HT-29 (cell line): ENCODE data around the gene NEXN. TPM values are rescaled to one million over a fixed set of nuclear protein-coding genes. Genes with fewer than 3 reads are reported as not detected.

Experiments
- total RNA-seq: library from RNA; depleted of rRNA; stranded (reverse); fragments of >200 nt; shearing (Covaris generic); gene quantifications from 2 replicates; pipeline ENCODE4 v1.2.3, GENCODE V29; 2014; rRNA removed

The NEXN gene
- total RNA-seq, 1 experiment from 2014 or later: not detected

Other genes starting within 250 kb of the NEXN start
- gene ZZZ3, start 206.0 kb upstream of the NEXN start, total RNA-seq: 36.4 and 39.0 TPM in 2 replicates
- 20.2 and 23.2 TPM in 2 replicates for gene USP33, start 128.8 kb upstream of the NEXN start, total RNA-seq
- gene MIGA1, start 109.0 kb upstream of the NEXN start, total RNA-seq: 2.0 and 2.1 TPM in 2 replicates
- 130 and 145 TPM in 2 replicates for gene FUBP1, start 90.4 kb downstream of the NEXN start, total RNA-seq
- gene DNAJB4, start 116.3 kb downstream of the NEXN start, total RNA-seq: 4.2 and 7.9 TPM in 2 replicates
- gene GIPC2, start 157.3 kb downstream of the NEXN start, total RNA-seq: 13.4 and 15.4 TPM in 2 replicates